Brain microvascular endothelial cell (primary cell): ENCODE data around the gene MX2.

Experiments
- DNase-seq: peaks from one replicate; pipeline ENCODE4 v3.0.0-alpha.2; 2020
- H3K27ac ChIP-seq: fragments of 250-450 bp; sonication (Bioruptor Pico); 2 replicates; pipeline ENCODE4 v1.5.1; 2020; ENCODE audit warnings: mild to moderate bottlenecking, moderate library complexity
- H3K27me3 ChIP-seq: fragments of 250-450 bp; sonication (Bioruptor Pico); replicated peaks from 2 replicates; pipeline ENCODE4 v1.5.1; 2020; ENCODE audit warnings: mild to moderate bottlenecking
- H3K36me3 ChIP-seq: fragments of 250-450 bp; sonication (Bioruptor Pico); replicated peaks from 2 replicates; pipeline ENCODE4 v1.5.1; 2020; ENCODE audit warnings: mild to moderate bottlenecking
- H3K4me3 ChIP-seq: 2 replicates; pipeline ENCODE4 v1.5.1; 2011; ENCODE audit warnings: low read depth, mild to moderate bottlenecking, control low read depth, low read length, moderate library complexity
- in situ Hi-C: cut with HindIII; loops from 2 replicates; pipeline ENCODE4 v1.10.0; 2017; ENCODE audit warnings: low sequenced_read_pairs, low pct_ligation_motif_present
- TF ChIP-seq, protein P1 (sequence below): IDR thresholded peaks from 2 replicates; pipeline ENCODE4 v1.5.1; 2011; ENCODE audit warnings: low read depth, mild to moderate bottlenecking, moderate library complexity, low read length, control low read depth, inconsistent platforms; ENCODE audit errors: missing control alignments

MX2 gene

DNA sequence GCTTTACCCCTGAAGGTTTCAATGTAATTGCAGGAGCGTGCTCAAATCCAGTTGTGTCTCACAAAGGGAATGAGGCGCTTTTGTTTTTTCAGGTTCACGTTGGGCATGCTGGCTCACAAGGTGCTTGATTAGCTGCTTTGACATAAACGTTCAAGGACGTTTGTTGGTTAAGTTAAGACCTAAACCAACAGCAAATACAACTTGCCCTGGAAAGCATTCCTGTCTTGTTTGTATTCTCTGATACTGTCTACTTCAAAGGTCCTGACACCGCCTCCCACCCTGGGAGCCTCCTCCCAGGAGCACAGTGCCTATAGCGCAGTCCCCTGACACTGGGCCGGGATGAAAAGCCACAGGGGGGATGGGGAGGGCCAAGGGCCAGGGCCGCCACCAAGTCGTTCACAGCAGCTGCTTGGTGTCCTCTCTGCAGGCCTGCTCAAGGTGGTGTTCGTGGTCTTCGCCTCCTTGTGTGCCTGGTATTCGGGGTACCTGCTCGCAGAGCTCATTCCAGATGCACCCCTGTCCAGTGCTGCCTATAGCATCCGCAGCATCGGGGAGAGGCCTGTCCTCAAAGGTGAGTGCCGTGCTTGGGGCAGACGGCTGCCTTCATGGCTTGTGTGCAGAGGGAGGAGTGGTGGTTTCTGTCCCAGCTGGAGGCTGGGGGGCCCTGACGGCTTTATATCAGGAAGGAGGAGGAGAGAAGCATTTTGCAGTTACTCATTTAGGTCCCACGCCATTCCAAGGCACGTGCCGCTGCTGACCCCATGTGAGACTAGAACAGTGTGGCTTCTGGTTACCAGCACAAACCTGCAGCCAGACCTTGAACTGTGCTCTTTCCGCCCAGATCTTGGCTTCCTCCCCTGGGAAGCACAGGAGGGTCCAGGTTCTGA, 39.1 kb upstream of the MX2 start:
- TF ChIP-seq, protein P1, sequence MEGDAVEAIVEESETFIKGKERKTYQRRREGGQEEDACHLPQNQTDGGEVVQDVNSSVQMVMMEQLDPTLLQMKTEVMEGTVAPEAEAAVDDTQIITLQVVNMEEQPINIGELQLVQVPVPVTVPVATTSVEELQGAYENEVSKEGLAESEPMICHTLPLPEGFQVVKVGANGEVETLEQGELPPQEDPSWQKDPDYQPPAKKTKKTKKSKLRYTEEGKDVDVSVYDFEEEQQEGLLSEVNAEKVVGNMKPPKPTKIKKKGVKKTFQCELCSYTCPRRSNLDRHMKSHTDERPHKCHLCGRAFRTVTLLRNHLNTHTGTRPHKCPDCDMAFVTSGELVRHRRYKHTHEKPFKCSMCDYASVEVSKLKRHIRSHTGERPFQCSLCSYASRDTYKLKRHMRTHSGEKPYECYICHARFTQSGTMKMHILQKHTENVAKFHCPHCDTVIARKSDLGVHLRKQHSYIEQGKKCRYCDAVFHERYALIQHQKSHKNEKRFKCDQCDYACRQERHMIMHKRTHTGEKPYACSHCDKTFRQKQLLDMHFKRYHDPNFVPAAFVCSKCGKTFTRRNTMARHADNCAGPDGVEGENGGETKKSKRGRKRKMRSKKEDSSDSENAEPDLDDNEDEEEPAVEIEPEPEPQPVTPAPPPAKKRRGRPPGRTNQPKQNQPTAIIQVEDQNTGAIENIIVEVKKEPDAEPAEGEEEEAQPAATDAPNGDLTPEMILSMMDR, result no peak
- Histone ChIP-seq H3K27ac (no peak overlapping the region), H3K27me3 (no peaks in the 10 kb centered on the region), H3K4me3 (no peak overlapping the region), H3K36me3 (no peaks in the 10 kb centered on the region)
- in situ Hi-C loops, result no loop called here
- DNase-seq, result no peak

DNA sequence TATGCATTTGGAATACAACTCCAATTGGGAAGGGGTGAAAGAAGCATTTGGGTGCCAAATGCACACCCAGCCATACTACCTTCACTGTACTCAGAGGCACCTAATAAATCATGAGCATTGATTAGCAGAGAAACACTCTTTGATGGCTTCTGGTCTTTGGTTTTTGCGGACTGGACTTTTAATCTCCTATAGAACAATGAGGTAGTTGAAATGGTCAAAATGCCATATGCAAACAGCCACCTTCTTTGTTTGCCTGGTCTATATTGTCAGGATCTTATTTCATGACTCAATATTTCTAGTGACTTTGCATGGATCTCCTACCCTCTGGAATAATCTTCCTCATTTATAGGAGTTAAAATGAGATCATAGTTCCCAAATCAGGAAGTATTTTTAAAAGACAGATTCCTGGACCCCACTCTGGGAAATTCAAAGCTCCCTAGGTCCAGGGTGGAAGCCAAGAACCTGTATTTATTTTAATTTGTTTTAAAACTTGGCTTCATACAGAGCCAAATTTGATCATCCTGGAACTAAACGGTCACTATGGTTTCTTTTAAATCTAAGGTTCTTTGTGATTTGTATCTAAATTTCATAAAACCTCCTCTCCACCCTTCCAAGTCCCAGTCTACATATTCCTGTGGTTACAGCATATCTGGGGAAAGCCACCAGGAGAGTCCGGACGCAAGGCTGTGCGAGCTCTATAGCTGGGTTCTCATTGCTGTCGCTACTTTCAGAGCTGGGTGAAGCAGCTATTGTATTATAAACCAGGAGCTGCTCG, 36.5 kb upstream of the MX2 start:
- DNase-seq, result no peak
- Histone ChIP-seq H3K4me3 (no peak overlapping the region), H3K36me3 (no peaks in the 10 kb centered on the region), H3K27ac (no peak overlapping the region), H3K27me3 (no peaks in the 10 kb centered on the region)
- in situ Hi-C loops, result no loop called here
- TF ChIP-seq, protein P1, result no peak

DNA sequence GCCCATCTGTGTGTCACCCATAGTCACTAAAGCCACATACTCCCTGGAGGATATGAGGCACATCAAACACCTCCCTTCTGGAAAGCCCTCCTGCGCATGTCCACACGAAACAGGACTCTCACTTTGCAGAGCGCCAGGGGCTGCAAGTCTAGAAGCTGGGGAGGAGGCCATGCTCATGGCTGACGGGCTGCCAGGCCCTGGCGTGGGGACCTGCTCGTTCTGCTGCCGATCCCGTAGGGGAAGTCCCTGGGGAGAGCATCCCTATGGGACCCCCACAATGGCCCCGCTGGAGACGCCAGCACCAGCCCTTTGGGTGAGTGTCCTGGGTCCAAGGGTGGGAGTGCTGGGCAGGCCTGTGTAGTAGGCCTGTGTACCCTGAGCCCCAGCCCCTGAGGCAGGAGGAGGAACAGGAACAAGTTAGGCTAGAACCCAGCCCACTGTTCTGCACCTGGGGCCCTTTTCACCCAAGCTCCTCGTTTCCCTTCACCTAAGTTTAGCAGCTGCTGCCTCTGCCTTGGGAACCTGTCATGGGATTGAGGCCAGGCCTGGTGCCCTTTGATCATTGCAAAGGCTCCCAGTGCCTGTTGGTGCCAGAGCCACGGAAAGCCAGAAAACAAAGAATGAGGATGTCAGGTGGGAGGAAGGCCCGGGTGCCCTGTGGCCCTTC, 35.3 kb upstream of the MX2 start:
- TF ChIP-seq, protein P1, result no peak
- in situ Hi-C loops, result no loop called here
- H3K36me3 ChIP-seq, result no peaks in the 10 kb centered on the region

DNA sequence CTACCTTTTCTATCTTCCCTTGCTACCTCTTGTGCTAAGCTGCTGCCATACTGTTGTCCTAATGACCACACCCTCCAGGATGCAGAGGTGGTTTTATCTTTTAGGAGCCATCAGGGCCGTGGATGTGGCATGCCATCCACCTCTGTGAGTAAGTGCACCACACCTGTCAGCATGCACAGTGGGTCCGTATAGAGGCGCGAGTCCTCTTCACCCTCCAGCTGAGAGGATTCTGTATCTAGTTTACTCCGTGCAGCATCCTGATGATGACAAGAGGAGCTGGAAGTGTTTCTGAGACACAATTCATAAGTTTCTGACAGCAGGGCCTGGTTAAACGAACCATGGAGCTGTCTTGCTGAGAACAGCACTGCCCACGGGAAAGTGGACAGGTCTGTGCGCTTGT, 34.1 kb upstream of the MX2 start:
- TF ChIP-seq, protein P1, result no peak
- no peak for DNase-seq
- H3K27ac ChIP-seq, result no peak overlapping the region
- no peaks in the 10 kb centered on the region for H3K27me3 ChIP-seq
- no peaks in the 10 kb centered on the region for H3K36me3 ChIP-seq
- in situ Hi-C loops, result no loop called here
- no peak overlapping the region for H3K4me3 ChIP-seq

More for the DNA sequence above, 35.3 kb upstream of the MX2 start:
- Histone ChIP-seq H3K27me3 (no peaks in the 10 kb centered on the region), H3K27ac (no peak overlapping the region), H3K4me3 (no peak overlapping the region)
- no peak for DNase-seq

DNA sequence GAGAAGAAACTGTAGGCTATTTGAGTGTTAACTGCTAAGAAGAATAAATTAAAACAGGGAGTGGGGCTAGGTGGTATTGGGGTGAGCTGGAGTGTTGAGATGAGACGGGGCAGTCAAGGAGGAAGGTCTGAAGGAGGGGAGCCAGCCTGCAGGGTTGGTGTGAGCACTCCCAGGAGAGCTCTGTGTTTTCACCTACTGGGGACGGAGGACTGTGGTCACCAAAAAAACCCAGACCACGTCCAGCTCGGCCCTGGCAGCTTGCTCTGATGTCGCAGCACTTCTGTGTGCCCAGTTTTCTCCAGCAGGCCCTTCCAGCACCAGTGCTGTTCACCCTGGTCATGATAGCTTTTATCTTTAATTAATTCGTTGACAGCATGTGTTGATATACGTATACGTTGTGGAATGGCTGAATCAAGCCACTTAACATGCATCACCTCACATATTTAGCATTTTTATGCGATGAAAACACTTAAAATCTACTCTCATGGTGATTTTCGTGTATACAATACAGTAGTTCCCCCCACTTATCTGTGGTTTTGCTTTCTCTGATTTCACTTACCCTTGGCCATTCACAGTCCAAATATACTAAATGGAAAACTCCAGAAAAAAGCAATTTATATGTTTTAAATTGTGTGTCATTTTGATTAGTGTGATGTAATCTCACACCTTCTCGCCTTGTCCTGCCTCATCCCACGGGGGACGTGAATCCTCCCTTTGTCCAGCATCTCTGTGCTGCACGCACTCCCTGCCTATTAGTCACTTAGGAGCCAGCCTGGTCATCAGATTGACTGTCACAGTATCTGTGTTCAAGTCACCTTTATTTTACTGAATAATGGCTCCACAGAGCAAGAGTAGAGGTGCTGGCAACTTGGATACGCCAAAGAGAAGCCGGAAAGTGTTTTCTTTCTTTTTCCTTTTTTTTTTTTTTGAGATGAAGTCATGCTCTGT, 32.9 kb upstream of the MX2 start:
- no peaks in the 10 kb centered on the region for H3K27me3 ChIP-seq
- H3K4me3 ChIP-seq, result no peak overlapping the region
- no peaks in the 10 kb centered on the region for H3K36me3 ChIP-seq
- in situ Hi-C loops, result no loop called here
- DNase-seq, result no peak
- TF ChIP-seq, protein P1, result no peak
- H3K27ac ChIP-seq, result no peak overlapping the region
